ENCODE measurements around the gene MRPS18B.

The MRPS18B gene

GRCh38 chr6:30672445-30673253 is 55.0 kb downstream of the MRPS18B start, which contains the start of gene DHX16:
DHX16 (minus strand) TSS chr6:30673006; CDS start chr6:30672841, 165 bp downstream.
- peaks cover 2% of the 10 kb centered on the region; the same call in 1 of the 2 replicates for H4K20me1 ChIP-seq (ENCODE audit: insufficient read depth, low read length)
- peaks cover 28% of the 10 kb centered on the region for H3K4me1 ChIP-seq (ENCODE audit: insufficient read depth, low read length)
- peaks cover 45% of the 10 kb centered on the region for H3K36me3 ChIP-seq (ENCODE audit: insufficient read depth, low read length)
- peaks cover 24% of the 10 kb centered on the region for H3K79me2 ChIP-seq (ENCODE audit: insufficient read depth, low read length)
- TF ChIP-seq CTCF (IDR thresholded peaks at IDR 0.05; ENCODE audit: borderline replicate concordance, extremely low read depth, low read length, poor library complexity, severe bottlenecking) (peak; percentile 75), EZH2 (IDR thresholded peaks at IDR 0.05; ENCODE audit: borderline replicate concordance, low read depth, low read length, severe bottlenecking) (no peak)
- peak within 1 kb of the TSS; percentile 71 for H3K9ac ChIP-seq (ENCODE audit: low read depth, low read length)
- H3K27me3 ChIP-seq (ENCODE audit: insufficient read depth, low read length, poor library complexity): no peaks in the 10 kb centered on the region
- H2AFZ ChIP-seq (ENCODE audit: low read depth, low read length): peak within 1 kb of the TSS; percentile 94
- peak within 1 kb of the TSS; percentile 76 for H3K27ac ChIP-seq (ENCODE audit: low read length)
- H3K9me3 ChIP-seq (ENCODE audit: insufficient read depth, low read length, severe bottlenecking): no peaks in the 10 kb centered on the region
- H3K4me3 ChIP-seq (ENCODE audit: low read depth in 1 of 2, low read length in 2 of 2): peak within 1 kb of the TSS; percentile 61 to 85
- ATAC-seq (ENCODE audit: insufficient read depth, low read depth) (peak; percentile 80), DNase-seq (peak; percentile 91)
- H3K4me2 ChIP-seq (ENCODE audit: insufficient read depth, low read length): peak within 1 kb of the TSS; percentile 80

Data from DND-41 (cell line).